Stimulated activated CD4-positive, alpha-beta T cell treated with anti-CD3 and anti-CD28 coated beads, Interleukin-12 subunit alpha, Interleukin-12 subunit beta, amount 100 ng/mL, for 4 hours (primary cell): ENCODE measurements around the gene MMP24.
"Not testable (repeated sequence)": the region's sequence is repeated elsewhere in the genome, so short reads cannot be mapped to it uniquely, and the experiment has no call there.

Experiments used
- DNase-seq: peaks from one replicate; pipeline ENCODE4 v3.0.0-alpha.2; 2020

Gene MMP24

DNA sequence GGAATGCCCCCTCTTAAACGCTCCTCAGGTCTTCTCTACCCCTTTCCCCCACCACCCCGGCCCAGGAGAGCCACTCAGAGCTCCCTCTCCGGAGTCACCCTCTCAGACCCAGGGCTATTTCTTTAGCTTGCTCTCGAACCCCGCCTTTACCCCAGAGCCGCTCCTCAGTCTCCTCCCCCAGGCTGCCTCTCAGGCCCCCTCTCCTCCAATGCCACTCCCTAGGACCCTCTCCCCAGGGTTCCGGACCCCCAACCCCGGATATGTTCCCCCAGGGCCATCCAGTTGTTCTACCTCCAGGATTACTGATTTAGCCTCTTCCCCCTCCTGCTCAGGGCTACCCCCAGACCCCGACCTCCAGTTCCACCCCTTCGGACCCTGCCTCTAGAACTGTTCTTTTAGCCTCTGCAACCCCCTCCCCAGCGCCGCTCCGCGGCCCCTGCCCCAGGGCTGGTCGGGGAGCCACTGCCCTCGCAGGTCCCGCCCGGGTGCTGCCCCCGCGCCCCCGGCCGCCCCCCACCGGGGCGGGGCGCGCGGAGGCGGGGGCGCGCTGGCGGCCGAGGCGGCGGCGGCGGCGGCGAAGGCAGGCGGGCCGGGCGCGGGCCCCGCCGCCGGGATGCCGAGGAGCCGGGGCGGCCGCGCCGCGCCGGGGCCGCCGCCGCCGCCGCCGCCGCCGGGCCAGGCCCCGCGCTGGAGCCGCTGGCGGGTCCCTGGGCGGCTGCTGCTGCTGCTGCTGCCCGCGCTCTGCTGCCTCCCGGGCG is at the start of gene MMP24:
TSS of gene MMP24 (plus strand) at position 565 of the 758 bp plus-strand sequence. CDS start at position 614, 49 bp downstream.
- no peak for DNase-seq

DNA sequence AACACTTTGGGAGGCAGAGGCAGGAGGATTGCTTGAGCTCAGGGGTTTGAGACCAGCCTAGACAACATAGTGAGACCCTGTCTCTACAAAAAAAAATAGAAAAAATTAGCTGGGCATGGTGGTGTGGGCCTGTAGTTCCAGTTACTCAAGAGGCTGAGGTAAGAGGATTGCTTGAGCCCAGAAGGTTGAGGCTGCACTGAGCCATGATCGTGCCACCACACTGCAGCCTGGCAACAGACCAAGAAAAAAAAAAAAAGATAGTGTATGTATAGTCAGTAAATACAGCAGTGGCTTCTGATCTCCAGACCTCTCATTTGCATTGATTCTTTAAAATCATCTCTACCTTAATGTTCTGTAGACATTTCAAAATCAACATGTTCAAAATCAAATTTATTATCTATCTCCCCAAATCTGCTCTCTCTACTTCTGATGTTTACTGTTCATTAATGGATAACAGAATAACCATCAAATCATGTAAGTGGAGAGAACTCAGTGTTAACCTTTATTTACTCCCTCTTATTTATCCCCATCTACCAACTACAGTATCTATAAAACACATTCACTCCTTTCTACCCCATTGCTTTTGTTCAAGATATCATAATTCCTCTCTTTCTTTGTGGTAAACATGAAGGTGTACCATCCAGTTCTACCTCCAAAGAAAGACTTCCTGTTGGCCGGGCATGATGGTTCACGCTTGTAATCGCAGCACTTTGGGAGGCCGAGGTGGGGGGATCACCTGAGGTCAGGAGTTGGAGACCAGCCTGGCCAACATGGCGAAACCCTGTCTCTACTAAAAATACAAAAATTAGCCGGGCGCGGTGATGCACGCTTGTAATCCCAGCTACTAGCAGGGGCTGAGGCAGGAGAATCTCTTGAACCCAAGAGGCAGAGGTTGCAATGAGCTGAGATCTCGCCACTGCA is 46.9 kb upstream of the MMP24 start:
- DNase-seq, result no peak

DNA sequence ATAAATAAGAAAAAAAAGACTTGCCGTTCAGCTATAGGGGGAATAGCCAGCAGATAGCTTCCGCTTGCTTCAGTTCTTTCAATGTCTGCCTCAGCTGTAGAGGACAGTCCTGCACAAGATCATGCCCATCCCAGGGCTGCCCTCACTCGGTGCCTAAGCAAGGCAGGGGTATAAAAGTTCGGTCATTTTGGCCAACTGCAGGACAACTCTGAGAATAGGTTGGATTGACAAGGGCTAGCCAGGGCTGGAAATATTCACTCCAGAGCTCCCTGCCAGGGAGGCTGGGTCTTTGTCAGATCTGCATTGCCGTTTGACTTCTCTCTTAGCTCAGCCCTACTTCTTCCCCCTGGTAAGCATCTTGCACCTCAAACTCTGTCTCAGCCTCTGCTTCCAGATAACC is 46.2 kb upstream of the MMP24 start:
- DNase-seq, result no peak

DNA sequence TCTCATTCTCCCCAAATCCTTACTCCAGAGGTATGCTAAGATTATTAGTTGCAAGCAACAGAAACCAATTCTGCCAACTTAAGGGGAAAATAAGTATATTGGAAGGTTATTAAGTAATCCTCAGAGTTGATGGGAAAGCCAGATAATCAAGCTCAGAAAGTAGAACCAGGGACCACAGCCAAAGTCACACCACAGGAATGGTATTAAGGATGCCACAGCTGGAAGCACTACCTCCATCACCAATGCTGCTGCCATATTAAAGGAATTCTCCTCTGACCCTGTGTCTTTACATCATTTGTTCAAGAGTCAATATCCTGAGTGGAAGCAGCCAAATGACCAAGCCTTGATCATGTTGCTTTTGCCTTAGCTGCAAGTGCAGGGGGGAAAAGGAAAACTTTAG is 44.8 kb upstream of the MMP24 start:
- no peak for DNase-seq

DNA sequence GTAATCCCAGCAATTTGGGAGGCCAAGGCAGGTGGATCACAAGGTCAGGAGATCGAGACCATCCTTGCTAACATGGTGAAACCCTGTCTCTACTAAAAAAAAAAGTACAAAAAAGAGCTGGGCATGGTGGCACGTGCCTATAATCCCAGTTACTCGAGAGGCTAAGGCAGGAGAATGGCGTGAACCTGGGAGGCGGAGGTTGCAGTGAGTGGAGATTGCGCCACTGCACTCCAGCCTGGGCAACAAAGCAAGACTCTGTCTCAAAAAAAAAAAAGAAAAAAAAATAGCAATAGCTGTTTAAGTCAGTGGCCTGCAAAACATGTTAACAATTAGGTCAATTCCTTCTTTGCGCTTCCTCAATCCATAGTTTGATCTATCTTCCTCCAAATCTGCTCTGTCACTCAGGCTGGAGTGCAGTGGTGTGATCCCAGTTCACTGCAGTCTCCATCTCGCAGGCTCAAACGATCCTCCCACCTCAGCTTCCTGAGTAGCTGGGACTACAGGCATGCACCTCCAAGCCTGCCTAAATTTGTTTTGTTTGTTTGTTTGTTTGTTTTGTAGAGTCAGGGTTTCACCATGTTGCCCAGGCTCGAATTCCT is 39.7 kb upstream of the MMP24 start:
- not testable (repeated sequence) for DNase-seq

DNA sequence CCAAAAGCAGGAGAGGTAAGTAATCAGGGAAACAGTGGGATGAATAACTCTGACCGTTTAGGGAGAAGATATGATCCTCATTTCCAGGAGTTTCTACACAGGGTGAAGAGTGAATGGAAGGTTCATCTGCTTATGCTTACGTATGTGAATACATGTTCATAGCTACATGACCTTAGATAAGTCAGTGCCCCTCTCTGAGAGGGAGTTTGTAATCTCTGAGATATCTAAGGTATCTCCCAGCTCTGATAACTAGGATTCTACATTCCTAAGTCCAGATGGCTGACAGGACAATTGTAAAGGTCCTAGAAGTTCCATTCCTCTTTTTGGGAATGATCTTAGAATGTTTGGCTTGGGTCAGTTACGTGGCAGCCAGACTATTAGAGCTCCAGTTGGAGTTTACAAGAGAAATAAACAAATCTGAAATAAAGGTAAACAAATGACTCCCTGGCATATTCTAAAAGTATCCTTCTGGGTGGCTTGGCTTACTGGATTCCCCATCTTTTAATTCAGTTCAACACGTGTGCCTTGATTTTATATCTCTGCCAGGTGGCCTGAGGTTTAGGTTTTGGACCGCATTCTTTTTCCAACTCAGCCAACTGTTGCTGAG is 38.8 kb upstream of the MMP24 start:
- DNase-seq, result no peak

DNA sequence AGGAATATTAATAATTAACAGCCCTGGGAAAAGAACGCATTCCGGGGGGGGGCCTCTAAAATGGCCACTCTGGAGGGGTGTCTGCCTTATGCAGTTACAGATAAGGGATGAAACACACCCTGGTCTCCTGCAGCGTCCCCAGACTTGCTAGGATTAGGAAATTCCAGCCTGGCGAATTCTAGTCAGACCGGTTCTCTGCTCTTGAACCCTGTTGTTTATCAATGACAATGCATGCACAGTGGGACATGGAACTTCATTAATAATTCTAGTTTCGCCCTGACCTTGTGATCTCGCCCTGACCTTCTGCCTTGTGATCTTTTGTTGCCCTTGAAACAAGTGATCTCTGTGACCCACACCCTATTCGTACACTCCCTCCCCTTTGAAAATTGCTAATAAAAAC is 37.3 kb upstream of the MMP24 start:
- not testable (repeated sequence) for DNase-seq

DNA sequence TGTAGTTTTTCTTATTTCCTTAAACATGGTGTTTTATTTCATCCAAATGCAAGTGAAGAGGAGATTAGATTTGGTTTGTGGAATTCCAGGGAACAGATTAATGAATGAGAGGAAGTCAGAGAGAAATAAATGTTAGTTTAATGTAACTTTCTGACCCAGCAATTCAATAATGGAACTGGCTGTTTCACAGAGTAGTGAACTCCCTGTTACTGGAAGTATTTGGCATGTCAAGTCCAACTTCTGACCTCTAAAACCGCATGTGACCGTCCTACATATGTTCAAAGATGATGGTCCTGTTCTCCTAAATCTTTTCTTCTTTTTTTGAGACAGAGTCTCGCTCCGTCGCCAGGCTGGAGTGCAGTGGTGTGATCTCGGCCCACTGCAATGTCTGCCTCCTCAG is 35.9 kb upstream of the MMP24 start:
- DNase-seq, result no peak

DNA sequence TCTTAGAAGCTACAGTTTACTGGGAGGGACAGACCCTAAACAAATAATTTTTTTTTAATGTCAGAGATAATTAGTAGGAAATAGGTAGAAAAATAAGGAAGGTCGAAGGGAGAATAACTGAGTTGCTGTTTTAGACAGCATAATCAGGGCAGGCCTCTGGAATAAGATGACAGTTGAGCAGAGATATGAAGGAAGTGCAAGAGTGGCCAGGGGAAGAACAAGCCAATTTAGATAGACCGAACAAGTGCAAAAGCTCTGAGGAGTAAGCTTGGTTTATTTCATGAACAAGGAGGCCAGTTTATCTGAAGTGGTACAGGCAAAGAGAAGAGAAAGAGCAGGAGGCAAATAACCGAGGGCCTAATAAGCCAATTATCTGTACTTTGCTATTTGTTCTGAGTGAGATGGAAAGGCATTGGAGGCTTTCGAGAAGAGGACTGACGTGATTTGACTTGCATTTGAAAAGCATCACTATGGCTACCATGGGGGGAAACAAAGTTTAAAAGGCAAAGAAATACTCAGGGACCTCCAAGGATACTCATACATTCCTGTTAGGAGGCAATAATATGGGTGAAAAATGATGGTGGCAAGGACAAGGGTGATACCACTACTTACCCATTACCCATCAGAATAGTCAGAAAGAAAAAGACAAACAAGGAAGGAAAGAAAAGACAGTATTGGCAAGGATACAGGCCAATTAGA is 34.9 kb upstream of the MMP24 start:
- no peak for DNase-seq

DNA sequence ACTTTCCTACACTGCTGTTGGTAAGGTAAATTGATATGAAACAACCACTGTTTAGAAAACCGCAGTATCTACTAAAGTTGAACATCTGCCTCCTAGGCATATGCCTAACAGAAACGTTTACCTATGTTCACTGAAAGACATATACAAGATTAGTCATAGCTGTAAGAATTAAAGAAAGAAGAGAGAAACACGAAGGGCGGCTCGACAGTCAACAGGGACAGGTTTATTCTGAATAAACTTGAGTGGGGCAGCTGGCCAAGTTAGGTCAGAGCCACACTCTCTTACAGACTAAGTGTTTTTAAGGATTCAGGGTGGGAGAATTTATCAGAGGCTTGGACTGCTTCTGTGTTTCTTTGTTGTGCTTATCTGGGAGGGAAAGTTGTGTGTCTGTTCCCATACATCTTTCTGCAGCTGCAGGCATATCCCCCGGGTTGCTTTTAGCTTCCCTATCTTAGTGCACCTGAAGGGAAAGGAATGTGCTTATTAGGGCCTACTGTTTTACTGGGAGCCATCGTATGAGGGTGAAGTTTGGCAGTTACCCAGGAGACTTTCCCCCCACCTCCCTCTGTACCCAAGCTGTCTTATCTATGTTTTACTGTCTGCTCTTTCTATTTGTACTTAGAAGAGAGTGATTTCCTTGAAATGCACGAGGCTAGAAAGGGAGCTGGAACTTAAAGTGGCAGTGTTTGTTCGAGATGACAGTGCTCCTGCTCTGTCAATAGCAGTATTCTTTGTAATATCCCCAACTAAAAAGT is 34.2 kb upstream of the MMP24 start:
- DNase-seq, result no peak

DNA sequence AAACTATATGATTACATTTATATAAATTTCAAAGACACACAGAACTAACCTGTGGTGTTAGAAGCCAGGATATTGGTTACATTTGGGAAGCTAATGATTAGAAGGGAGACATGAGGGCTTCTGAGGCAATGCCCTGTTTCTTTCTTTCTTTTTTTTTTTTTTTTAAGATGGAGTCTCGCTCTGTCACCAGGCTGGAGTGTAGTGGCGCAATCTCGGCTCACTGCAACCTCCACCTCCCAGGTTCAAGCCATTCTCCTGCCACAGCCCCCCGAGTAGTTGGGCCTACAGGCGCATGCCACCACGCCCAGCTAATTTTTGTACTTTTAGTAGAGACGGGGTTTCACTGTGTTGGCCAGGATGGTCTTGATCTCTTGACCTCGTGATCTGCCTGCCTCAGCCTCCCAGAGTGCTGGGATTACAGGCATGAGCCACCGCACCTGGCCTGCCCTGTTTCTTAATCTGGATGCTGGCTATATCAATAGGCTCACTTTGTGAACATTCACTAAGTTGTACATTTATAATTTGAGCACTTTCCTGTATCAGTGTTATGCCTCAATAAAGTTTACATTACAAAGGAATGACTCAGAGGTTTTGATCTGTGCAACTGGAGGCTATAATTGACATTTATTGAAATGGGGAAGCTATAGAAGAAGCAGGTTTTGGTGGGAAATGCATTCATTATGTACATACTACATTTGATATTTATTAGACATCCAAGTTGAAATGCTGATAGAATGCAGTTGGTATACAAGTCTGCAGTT is 33.3 kb upstream of the MMP24 start:
- DNase-seq, result not testable (repeated sequence)

DNA sequence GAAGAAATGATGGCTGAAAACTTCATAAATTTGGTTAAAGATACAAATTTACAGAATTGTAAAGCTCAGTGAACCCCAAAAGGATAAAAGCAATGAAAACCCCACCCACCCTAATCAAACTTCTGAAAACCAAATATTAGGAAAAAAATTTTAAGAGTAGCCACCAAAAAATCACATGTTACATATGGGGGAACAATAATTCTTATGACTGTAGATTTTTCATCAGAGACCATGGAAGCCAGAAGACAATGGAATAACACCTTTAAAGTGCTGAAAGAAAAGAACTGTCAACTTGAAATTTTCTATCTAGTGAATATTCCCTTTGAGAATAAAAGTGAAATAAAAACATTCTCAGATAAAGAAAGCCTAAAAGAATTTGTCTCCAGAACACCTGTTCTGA is 30.2 kb upstream of the MMP24 start:
- no peak for DNase-seq

DNA sequence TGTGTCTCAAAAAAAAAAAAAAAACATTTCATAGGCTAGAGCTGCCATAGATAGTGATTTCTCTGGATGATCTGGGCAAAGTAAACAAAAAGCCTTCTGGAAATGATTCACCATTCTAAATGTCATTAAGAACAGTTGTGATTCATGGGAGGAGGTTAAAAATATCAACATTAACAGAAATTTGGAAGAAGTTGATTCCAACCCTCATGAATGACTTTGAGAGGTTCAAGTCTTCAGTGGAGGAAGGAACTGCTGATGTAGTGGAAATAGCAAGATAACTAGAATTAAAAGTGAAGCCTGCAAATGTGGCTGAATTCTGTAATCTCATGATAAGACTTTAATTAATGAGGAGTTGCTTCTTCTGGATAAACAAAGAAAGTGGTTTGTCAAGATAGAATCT is 26.8 kb upstream of the MMP24 start:
- no peak for DNase-seq

DNA sequence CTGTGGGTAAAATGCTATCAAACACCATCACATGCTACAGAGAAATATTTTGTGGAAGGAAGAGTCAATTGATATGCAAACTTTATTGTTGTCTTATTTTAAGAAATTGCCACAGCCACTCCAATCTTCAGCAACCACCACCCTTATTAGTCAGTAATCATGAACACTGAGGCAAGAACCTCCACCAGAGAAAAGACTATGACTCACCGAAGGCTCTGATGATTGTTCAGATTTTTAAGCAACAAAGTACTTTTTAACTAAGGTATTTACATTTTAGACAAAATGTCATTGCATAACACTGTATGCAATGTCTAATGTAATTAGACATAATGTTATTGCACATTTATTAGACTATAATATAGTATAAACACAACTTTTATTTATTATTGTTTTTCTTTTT is 26.2 kb upstream of the MMP24 start:
- no peak for DNase-seq

DNA sequence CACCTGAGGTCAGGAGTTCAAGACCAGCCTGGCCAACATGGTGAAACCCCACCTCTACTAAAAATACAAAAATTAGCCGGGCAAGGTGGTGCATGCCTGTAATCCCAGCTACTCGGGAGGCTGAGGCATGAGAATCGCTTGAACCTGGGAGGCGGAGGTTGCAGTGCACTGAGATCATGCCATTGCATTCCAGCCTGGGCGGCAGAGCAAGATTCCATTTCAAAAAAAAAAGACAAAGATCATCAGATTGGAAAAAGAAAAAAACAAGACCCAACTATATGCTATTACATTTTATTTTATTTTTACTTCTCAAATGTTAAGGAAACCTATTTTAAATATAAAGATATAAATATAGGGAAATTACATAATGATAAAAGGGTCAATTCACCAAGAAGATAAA is 25.0 kb upstream of the MMP24 start:
- DNase-seq, result not testable (repeated sequence)

DNA sequence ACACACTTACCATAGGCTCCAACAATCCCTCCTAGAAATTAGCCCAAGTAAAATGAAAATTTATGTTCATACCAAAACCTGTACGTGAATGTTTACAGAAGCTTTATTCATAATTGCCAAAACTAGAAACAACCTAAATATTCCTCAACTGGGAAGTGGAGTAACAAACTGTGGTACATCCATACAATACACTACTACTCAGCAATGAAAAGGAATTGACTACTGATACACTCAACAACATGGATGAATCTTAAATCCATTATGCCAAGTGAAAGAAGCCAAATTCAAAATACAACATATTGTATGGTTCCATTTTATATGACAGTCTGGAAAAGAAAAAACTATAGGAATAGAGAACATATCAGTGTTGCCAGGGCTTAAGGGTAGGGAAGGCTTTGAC is 19.7 kb upstream of the MMP24 start:
- DNase-seq, result no peak

DNA sequence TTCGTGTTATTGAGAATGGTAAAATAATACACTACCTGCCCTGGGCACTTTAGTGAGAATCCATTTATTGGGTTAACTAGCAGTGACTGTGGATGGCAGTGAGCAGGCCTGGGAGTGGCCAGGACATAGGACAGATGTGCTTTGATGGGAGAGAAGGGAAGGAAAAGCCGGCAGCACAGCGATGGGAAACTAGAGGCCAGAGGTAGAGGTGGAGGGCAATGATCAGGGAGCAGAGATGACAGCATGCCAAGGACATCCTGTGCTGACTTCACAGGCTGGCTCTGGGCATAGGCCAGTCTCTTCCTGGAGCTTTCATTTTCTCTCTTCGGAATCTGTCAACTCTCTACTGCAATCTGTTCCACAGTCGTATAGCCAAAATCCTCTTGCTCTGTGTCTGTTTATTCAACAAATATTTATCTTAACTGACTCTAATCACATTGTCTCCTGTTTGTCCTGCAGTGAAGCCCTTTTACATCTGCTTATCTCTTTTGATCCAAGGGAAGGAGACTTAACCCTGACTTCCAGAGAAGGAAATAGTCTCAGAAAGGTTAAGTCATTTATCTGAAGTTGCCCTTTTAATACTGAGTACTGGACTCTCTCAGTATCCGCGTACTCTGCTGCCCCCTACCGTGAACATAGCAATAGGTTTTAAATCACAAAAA is 18.4 kb upstream of the MMP24 start:
- DNase-seq, result peak; percentile 73

DNA sequence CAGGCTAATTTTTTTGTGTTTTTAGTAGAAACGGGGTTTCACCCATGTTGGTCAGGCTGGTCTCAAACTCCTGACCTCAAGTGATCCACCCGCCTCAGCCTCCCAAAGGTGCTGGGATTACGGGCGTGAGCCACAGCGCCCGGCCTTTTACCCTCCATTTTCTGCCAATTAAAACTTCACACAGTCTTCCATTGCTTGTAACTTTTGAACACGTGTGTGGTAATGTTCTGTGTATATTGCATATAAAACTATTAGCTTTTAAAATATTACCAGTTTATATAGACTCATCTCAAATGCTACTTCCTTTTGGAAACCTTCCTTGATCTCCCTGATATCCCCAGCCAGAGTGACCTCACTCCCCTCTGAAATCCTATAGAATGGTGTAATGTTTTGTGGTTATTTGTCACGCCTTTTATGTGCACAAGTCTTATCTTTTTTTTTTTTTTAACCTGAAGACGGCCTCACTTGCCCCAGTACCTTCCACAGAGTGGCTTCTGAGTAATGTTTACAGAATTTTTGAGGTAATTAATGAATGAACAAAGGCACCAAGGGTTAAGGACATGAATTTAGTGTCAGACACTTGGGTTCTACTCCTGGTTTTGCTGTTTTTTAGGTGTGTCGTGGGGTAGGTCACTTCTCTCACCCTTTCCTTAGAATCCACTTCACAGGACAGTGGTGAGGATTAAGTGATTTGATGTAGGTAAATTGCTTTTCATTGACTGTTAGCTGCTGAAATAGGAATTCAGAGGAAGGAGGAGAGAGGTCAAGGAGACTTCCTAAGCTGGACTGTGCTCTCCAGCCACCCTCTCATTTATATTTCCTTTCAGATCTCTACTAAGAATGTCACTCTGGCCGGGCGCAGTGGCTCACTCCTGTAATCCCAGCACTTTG is 11.2 kb upstream of the MMP24 start:
- DNase-seq, result no peak

DNA sequence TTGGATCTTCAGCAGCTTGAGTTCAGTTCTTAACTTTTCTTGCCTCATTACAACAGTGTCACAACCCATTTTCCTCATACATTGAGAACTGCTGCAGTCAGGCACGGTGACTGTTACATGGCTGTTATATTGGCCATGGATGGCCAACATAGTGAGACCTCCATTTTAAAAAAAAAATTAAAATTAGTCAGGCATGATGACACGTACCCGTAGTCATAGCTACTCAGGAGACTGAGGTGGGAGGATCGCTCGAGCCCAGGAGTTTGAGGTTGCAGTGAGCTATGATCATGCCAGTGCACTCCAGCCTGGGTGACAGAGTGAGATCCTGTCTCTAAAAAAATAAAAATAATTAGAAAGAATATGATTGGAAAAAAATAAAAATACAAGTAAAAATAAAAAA is 9.9 kb upstream of the MMP24 start:
- no peak for DNase-seq
